Spleen (tissue), 11 donors: Measurements from ENCODE around the gene SNX17. TPM values are rescaled to one million over a fixed set of nuclear protein-coding genes. Genes with fewer than 3 reads are reported as not detected.
"Not testable (repeated sequence)": the region's sequence is repeated elsewhere in the genome, so short reads cannot be mapped to it uniquely, and the experiment has no call there.

Experiments
- DNase-seq: peaks from one replicate; pipeline ENCODE4 v3.0.0-alpha.2; 2020
- H3K27ac ChIP-seq, 8 donors: fragments of 200-600 bp; sonication (generic) in 7 of 8; 1 replicate in 4 of 8; 2 replicates in 4 of 8; pipeline versions ENCODE4 v1.5.0 to v1.8.0; 2016 to 2021; ENCODE audit warnings: inconsistent platforms in 4 of 8, mild to moderate bottlenecking in 4 of 8, moderate library complexity in 1 of 8
- H3K27me3 ChIP-seq, 7 donors: fragments of 200-600 bp; sonication (generic) in 6 of 7; replicated peaks in 1 of 7; 1 replicate in 4 of 7; 2 replicates in 3 of 7; pipeline versions ENCODE4 v1.5.0 to v1.8.0; 2016 to 2021; ENCODE audit warnings: inconsistent platforms in 3 of 7, mild to moderate bottlenecking in 1 of 7
- H3K36me3 ChIP-seq, 6 donors: fragments of 200-600 bp; sonication (generic) in 5 of 6; 1 replicate in 4 of 6; 2 replicates in 2 of 6; pipeline versions ENCODE4 v1.5.0 to v1.8.0; 2016 to 2021; ENCODE audit warnings: inconsistent platforms in 2 of 6
- H3K4me1 ChIP-seq, 6 donors: fragments of 200-600 bp; sonication (generic) in 5 of 6; 1 replicate in 3 of 6; 2 replicates in 3 of 6; pipeline versions ENCODE4 v1.5.0 to v1.8.0; 2016 to 2021; ENCODE audit warnings: inconsistent platforms in 3 of 6
- H3K4me3 ChIP-seq, 8 donors: fragments of 200-600 bp; sonication (generic) in 7 of 8; 1 replicate in 4 of 8; 2 replicates in 4 of 8; pipeline versions ENCODE4 v1.5.0 to v1.8.0; 2016 to 2021; ENCODE audit warnings: inconsistent platforms in 4 of 8, mild to moderate bottlenecking in 4 of 8, moderate library complexity in 2 of 8
- H3K9me3 ChIP-seq, 8 donors: fragments of 200-600 bp; sonication (generic) in 7 of 8; 1 replicate in 4 of 8; 2 replicates in 4 of 8; pipeline versions ENCODE4 v1.5.0 to v1.8.0; 2016 to 2021; ENCODE audit warnings: inconsistent platforms in 4 of 8
- POLR2A ChIP-seq, 3 donors: fragments of 450-650 bp; IDR thresholded peaks; one replicate each; pipeline ENCODE4 v1.5.1; 2017; ENCODE audit warnings: antibody characterized with exemption in 3 of 3, mild to moderate bottlenecking in 1 of 3
- POLR2AphosphoS5 ChIP-seq, 3 donors: sonication (generic); formaldehyde crosslinking; IDR thresholded peaks; one replicate each; pipeline ENCODE4 v1.5.1; 2017; ENCODE audit warnings: antibody characterized with exemption in 3 of 3
- WGBS, 5 donors: extraction: QIAGEN DNeasy Blood & Tissue Kit in 3 of 5; methylation state at CpG; one replicate each; pipeline versions ENCODE4 v1.1.5 to v1.1.7; 2013 to 2018; 5-methylcytosine and 5-hydroxymethylcytosine counted together
- intact Hi-C: fragments of 100-400 bp; cut with DNase I; formaldehyde crosslinking; loops from one replicate; pipeline ENCODE4 v1.15.0; 2023; ENCODE audit warnings: low total_unique reads
- polyA plus RNA-seq, 3 donors: library from polyadenylated mRNA; stranded (reverse); fragments of 200-250 nt; gene quantifications; one replicate each; pipeline ENCODE4 v1.2.1, GENCODE V29; 2013
- total RNA-seq, 7 donors: library from RNA; depleted of rRNA in 3 of 7; stranded (reverse); fragments of >200 nt in 3 of 7; fragmentation: NEBNext Ultra II Directional in 4 of 7; extraction: Animal tissue kit (Norgen Biotek cat#: 25700) in 4 of 7; gene quantifications; one replicate each; pipeline versions ENCODE4 v1.1.0 to v1.2.1, GENCODE V29; 2016 to 2021
- TF ChIP-seq, protein P1 (sequence below), 11 experiments: fragments of 200-600 bp in 7 of 11; fragments of 450-650 bp in 4 of 11; sonication (generic) in 4 of 11; IDR thresholded peaks in 8 of 11; conservative IDR thresholded peaks in 3 of 11; 1 replicate in 7 of 11; 2 replicates in 4 of 11; pipeline versions ENCODE4 v1.4.0 to v1.8.0; 2016 to 2021; ENCODE audit warnings: antibody characterized with exemption in 11 of 11, inconsistent platforms in 4 of 11, mild to moderate bottlenecking in 1 of 11
- donor health status: healthy with polysubstance abuse.
- donor health status: DM: no; HTN: no; CAD: no; lungs with moderate emphysema.
- donor health status: DM: no; HTN: no; CAD: no.
- donor health status: Bipolar disorder and iron deficiency.
- donor health status: healthy.
- donor health status: DM: no; HTN: no; CAD: no.
- donor health status: DM: yes; HTN: yes; CAD: no.

Gene SNX17
- total and polyA plus RNA-seq, 10 donors = 84.9 to 140 (median 117) TPM

DNA sequence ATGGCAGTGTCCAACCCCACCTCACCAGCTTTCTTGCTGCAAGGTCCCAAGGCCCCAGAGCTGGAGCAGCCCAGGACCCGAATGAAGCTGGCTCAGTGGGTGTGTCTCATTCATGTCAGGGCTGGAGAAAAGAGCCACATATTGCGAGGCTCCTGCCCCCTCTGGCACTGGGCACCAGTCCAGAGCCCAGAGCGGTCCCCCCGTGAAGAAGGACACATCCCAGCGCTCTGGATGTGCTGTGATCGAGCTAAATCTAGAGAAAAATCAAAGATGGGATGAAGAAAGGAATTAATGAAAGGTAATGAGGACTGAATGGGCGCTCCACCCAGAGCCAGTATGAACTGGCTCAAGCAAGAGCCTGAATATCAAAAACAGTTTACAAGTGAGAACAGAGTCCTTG, 34.2 kb upstream of the SNX17 start:
- H3K27me3 ChIP-seq = no peaks in the 10 kb centered on the region
- 94 to 98% (median 97%) methylated on average over 7 of the region's 7 CpGs for WGBS, 5 donors
- DNase-seq = no peak
- peaks cover 7 to 100% (median 89%) of the 10 kb centered on the region in 6 donors for H3K36me3 ChIP-seq
- intact Hi-C loops = no loop called here
- H3K4me3 ChIP-seq = no peak overlapping the region
- TF ChIP-seq POLR2AphosphoS5 (IDR thresholded peaks at IDR 0.05) = no peak
- no peak for TF ChIP-seq POLR2A (IDR thresholded peaks at IDR 0.05)
- TF ChIP-seq, protein P1, sequence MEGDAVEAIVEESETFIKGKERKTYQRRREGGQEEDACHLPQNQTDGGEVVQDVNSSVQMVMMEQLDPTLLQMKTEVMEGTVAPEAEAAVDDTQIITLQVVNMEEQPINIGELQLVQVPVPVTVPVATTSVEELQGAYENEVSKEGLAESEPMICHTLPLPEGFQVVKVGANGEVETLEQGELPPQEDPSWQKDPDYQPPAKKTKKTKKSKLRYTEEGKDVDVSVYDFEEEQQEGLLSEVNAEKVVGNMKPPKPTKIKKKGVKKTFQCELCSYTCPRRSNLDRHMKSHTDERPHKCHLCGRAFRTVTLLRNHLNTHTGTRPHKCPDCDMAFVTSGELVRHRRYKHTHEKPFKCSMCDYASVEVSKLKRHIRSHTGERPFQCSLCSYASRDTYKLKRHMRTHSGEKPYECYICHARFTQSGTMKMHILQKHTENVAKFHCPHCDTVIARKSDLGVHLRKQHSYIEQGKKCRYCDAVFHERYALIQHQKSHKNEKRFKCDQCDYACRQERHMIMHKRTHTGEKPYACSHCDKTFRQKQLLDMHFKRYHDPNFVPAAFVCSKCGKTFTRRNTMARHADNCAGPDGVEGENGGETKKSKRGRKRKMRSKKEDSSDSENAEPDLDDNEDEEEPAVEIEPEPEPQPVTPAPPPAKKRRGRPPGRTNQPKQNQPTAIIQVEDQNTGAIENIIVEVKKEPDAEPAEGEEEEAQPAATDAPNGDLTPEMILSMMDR (IDR thresholded peaks at IDR 0.05 in 8 of 11, conservative IDR thresholded peaks at IDR 0.05 in 3 of 11) = no peak
- no peaks in the 10 kb centered on the region for H3K9me3 ChIP-seq
- H3K4me1 ChIP-seq = no peaks in the 10 kb centered on the region
- H3K27ac ChIP-seq = no peak overlapping the region

DNA sequence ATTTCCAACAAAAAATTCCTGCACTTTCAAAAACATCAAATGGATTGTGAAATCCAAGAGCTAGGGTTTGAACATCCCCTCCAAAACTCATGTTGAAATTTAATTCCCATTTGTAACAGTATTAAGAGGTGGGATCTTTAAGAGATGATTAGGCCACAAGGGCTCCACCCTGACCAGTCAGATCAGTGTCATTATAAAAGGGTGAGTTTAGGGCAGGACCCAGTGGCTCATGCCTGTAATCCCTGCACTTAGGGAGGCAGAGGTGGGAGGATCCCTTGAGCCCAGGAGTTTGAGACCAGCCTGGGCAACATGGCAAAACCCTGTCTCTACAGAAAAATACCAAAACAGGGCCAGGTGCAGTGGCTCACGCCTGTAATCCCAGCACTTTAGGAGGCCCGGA, 22.8 kb upstream of the SNX17 start:
- no peak overlapping the region for H3K4me3 ChIP-seq
- no peak for DNase-seq
- TF ChIP-seq POLR2AphosphoS5 (IDR thresholded peaks at IDR 0.05) = no peak
- TF ChIP-seq POLR2A (IDR thresholded peaks at IDR 0.05) = no peak
- TF ChIP-seq, protein P1 (IDR thresholded peaks at IDR 0.05 in 8 of 11, conservative IDR thresholded peaks at IDR 0.05 in 3 of 11) = no peak
- peaks cover 0 to 53% (median 13%) of the 10 kb centered on the region in 6 donors for H3K36me3 ChIP-seq
- intact Hi-C loops = no loop called here
- H3K9me3 ChIP-seq = no peaks in the 10 kb centered on the region
- H3K4me1 ChIP-seq = peaks cover 0 to 51% (median 10%) of the 10 kb centered on the region in 6 donors
- H3K27me3 ChIP-seq = no peaks in the 10 kb centered on the region
- no peak overlapping the region for H3K27ac ChIP-seq
- 94 to 100% (median 96%) methylated on average over 2 of the region's 2 CpGs for WGBS, 5 donors

DNA sequence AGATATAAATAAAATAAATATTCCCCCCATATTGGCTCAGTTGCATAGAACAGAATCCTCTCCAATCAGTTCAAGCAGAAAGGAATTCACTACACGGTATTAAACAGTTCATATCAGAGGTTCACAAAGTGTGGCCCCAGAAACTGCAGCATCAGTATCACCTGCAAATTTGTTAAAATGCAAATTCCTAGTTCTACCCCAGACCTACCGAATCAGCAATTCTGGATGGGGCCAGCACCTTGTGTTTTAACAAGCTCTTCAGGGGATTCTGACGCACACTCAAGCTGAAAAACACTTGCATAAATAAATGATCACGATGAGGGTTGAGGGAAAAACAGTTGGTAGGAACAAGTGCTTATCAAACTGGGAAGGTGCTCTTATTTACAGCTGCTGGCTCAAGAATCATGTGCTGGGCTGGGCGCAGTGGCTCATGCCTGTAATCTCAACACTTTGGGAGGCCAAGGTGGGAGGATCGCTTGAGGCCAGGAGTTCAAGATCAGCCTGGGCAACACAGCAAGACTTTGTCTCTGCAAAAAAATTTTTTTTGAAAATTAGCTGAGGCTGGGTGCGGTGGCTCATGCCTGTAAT, 20.2 kb upstream of the SNX17 start:
- no peak overlapping the region for H3K4me3 ChIP-seq
- no peaks in the 10 kb centered on the region for H3K27me3 ChIP-seq
- DNase-seq = no peak
- peaks cover 13 to 77% (median 34%) of the 10 kb centered on the region in 6 donors for H3K4me1 ChIP-seq
- H3K9me3 ChIP-seq = no peaks in the 10 kb centered on the region
- peaks cover 0 to 39% (median 4%) of the 10 kb centered on the region in 6 donors for H3K36me3 ChIP-seq
- no peak for TF ChIP-seq POLR2AphosphoS5 (IDR thresholded peaks at IDR 0.05)
- TF ChIP-seq, protein P1 (IDR thresholded peaks at IDR 0.05 in 8 of 11, conservative IDR thresholded peaks at IDR 0.05 in 3 of 11) = no peak
- no peak for TF ChIP-seq POLR2A (IDR thresholded peaks at IDR 0.05)
- no peak overlapping the region for H3K27ac ChIP-seq
- intact Hi-C loops = no loop called here
- WGBS, 5 donors = 80 to 94% (median 84%) methylated on average over 7 of the region's 7 CpGs

DNA sequence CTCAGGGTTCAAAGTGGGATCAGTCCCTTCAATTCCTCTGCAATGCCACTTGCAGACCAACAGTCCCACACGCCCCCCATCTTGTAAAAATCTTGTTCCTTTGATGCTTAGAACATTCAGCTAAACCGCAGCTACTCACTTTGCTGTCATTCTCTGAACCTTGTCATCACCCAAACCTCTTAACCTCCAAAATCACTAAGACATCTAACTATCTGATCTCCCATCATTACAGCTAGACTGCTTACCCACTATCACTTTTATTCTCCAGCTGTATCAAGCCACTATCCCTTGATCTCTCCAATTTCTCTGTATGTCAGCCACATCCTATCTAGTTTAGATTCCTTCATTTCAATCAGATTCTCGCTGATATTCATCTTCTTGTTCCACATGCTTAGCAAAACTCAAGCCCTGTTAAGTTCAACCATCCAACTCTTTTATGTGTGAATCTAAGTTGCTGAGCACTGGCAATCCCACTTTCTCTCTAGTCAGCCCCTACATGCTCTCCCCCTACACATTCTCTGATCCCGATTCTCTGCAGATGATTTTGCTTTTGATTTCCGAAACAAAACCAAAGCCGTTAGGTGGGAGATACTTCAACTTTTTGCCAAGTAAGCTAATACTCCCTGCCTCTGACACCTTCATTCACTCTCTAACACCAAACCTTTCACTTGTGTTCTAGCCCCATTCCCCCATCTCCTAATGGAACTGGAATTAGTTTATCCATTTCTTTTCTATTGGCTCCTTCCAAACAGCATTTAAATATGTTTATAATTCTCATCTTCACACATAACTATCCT, 18.4 kb upstream of the SNX17 start:
- 78 to 84% (median 80%) methylated on average over 6 of the region's 6 CpGs for WGBS, 5 donors
- no peak for DNase-seq
- Histone ChIP-seq H3K4me1 (peaks cover 20 to 84% (median 44%) of the 10 kb centered on the region in 6 donors), H3K27me3 (no peaks in the 10 kb centered on the region), H3K9me3 (no peaks in the 10 kb centered on the region), H3K27ac (no peak overlapping the region), H3K36me3 (peaks cover 0 to 35% (median 4%) of the 10 kb centered on the region in 6 donors), H3K4me3 (no peak overlapping the region)
- intact Hi-C loops = no loop called here
- TF ChIP-seq POLR2AphosphoS5 (IDR thresholded peaks at IDR 0.05) = no peak
- TF ChIP-seq, protein P1 (IDR thresholded peaks at IDR 0.05 in 8 of 11, conservative IDR thresholded peaks at IDR 0.05 in 3 of 11) = no peak
- no peak for TF ChIP-seq POLR2A (IDR thresholded peaks at IDR 0.05)

DNA sequence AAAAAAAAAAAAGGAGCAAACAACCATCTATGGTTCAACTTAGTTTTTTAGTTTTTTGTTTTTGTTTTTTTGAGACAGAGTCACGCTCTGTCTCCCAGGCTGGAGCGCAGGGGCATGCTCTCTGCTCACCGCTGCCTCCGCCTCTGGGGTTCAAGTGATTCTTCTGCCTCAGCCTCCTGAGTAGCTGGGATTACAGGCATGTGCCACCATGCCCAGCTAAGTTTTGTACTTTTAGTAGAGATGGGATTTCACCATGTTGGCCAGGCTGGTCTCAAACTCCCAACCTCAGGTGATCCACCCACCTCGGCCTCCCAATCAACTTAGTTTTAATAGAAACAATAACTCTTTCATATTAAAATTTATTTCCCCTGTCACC, 17.0 kb upstream of the SNX17 start:
- peaks cover 0 to 27% (median 4%) of the 10 kb centered on the region in 6 donors for H3K36me3 ChIP-seq
- H3K4me3 ChIP-seq, intact Hi-C loops, H3K27ac ChIP-seq, DNase-seq, H3K27me3 ChIP-seq, H3K9me3 ChIP-seq: not testable (repeated sequence)
- peaks cover 27 to 87% (median 57%) of the 10 kb centered on the region in 6 donors for H3K4me1 ChIP-seq
- 96 to 99% (median 99%) methylated on average over 5 of the region's 5 CpGs for WGBS, 5 donors
